GM18870 (cell line): Measurements from ENCODE around the gene RBM48.
"Not testable (repeated sequence)": the region's sequence is repeated elsewhere in the genome, so short reads cannot be mapped to it uniquely, and the experiment has no call there.

Experiments used
- ATAC-seq: cut with Tn5 transposase; IDR thresholded peaks from one replicate; pipeline ENCODE4 v1.9.1; 2021; ENCODE audit warnings: moderate library complexity; ENCODE audit not compliant: unreplicated experiment

The RBM48 gene

DNA sequence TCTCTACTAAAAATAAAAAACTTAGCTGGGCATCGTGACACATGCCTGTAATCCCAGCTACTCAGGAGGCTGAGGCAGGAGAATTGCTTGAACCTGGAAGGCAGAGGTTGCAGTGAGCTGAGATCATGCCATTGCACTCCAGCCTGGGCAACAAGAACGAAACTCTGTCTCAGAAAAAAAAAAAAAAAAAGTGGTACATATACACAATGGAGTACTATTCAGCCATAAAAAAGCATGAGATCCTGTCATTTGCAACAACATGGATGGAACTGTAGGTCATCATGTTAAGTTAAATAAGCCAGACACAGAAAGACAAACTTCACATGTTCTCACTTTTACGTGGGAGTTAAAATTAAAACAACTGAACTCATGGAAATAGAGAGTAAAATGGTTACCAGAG lies 14.9 kb downstream of the RBM48 start:
- not testable (repeated sequence) for ATAC-seq

GRCh38 chr7:92545116-92545515 lies 16.5 kb downstream of the RBM48 start:
- ATAC-seq, result not testable (repeated sequence)

GRCh38 chr7:92546856-92547497 lies 18.4 kb downstream of the RBM48 start:
- ATAC-seq, result no peak

DNA sequence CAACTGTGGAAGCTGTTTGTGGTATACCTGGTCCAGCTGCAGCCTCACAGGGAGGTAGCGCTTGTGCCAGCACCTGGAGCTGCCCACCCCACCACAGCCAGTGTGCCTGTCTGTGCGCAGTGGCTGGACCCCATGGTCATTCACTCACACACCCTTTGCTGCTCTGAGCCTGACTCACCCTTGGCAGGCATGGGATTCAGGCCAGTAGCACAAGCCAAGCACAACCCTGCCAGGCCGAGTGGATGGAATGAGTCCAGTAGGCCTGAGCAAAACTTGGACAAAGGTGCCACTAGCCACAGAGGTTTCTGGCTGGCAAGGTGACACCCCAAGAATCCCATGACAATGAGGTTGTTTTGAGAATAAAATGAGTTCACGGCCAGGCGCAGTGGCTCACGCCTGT lies 19.0 kb downstream of the RBM48 start:
- no peak for ATAC-seq

GRCh38 chr7:92550194-92550593 lies 21.6 kb downstream of the RBM48 start:
- no peak for ATAC-seq

DNA sequence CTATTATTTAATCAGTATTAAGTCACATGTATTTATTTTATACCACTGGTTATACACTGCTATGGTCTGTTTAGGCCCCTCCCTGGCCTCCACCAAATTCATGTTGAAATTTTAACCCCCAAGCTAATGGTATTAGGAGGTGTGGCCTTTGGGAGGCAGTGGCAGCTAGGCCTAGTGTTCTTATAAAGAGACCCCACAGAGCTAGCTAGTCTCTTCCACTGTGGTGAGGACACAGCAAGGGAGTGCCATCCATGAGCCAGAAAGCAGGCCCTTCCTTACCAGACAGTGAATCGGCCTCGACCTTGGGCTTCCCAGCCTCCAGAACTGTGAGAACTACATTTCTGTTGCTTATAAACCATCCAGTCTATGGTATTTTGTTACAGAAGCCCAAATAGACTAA lies 28.7 kb downstream of the RBM48 start:
- ATAC-seq, result no peak

DNA sequence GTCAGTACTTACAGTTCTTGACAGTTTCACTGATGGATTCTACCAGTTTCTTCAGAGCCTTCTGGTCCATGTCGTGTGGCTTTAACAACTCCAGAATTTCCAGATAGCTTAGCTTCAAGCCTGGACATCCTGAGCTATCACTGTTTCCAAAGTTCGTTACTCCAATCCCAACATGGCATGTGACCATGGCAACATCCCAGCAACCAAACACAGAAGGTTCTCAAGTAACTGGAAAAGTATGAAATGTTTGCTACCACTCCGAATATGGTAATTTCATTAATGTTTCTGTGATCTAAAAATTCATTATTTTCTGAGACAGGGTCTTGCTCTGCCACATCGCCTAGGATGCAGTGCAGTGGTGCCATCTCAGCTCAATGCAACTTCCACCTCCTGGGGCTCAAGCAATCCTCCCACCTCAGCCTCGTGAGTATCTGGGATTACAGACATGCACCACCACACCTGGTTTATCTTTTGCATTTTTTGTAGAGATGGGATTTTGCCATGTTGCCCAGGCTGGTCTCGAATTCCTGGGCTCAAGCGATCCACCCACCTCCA lies 29.3 kb downstream of the RBM48 start:
- no peak for ATAC-seq

GRCh38 chr7:92560602-92561001 lies 32.0 kb downstream of the RBM48 start:
- no peak for ATAC-seq

- no peak for ATAC-seq
Observed at GRCh38 chr7:92563345-92563744, 34.8 kb downstream of the RBM48 start.

- ATAC-seq, result no peak
Observed at GRCh38 chr7:92567460-92567859, 38.9 kb downstream of the RBM48 start.

DNA sequence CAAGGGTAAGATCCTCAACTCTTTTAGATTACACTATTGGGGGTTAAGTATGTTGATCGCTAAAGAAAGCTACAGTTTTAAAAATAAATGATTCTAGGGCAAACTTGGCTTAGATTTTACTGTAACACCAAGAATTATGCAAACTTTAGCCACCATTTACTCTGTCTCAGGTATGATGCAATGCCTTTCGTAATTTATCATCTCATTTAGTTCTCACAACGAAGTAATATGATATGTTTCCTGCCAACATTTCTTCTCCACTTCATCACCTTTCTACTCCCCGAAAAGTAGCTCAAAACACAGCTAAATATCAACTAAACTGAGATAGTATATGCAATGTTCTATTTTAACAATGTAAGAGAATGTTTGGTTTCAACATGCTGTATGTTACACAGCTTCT lies 40.5 kb downstream of the RBM48 start:
- no peak for ATAC-seq

- ATAC-seq, result no peak
Observed at GRCh38 chr7:92576296-92576695, 47.7 kb downstream of the RBM48 start.

- no peak for ATAC-seq
Observed at GRCh38 chr7:92582948-92583347, 54.4 kb downstream of the RBM48 start.

DNA sequence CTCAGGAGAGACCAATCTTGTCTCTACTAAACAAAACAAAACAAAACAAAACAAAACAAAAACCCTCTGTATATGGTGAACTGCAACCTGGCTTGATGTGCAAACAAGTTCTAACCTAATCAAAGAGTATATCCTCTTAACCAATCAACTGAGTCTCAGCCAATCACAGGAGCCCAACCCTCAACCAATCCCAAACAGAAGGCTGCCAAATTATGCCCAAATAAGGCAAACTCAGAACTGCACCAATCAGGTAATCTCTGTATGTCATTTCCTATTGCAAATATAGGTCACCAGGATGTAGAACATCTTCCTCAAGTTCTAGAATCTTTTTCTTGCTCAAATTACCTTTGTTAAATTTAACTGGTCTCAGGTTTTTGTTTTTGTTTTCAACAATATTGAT lies 56.4 kb downstream of the RBM48 start:
- ATAC-seq, result no peak

- ATAC-seq, result no peak
Observed at GRCh38 chr7:92586403-92586802, 57.8 kb downstream of the RBM48 start.

DNA sequence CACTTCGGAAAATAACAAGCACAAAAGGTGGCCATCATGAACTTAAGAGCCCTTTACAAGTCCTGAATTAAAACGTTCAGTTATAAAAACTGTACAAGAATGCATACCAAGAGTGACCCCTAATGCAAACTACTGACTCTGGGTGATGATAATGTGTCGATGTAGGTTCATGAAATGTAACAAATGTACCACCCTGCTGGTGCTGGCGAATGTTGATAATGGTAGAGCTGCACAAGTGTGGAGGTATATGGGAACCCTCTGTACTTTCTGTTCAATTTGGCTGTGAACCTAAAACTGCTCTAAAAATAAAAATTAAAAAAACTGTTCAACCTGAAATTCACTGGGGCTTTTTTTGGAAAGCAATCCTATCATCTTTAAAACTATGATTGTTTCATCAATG lies 58.2 kb downstream of the RBM48 start:
- ATAC-seq, result no peak
